Adrenal gland (tissue), 5 donors: ENCODE measurements around the gene FMNL2.

ENCODE experiments used
- POLR2A ChIP-seq, 2 donors: fragments of 450-650 bp; IDR thresholded peaks; one replicate each; pipeline ENCODE4 v1.6.1; 2017; ENCODE audit warnings: antibody characterized with exemption in 2 of 2, mild to moderate bottlenecking in 2 of 2, moderate library complexity in 1 of 2
- TF ChIP-seq, protein P1 (sequence below), 6 experiments: fragments of 450-650 bp in 4 of 6; fragments of 200-600 bp in 2 of 6; sonication (generic) in 1 of 6; IDR thresholded peaks; 1 replicate in 5 of 6; 2 replicates in 1 of 6; pipeline versions ENCODE4 v1.5.1 to v1.8.0; 2016 to 2021; ENCODE audit warnings: antibody characterized with exemption in 6 of 6, mild to moderate bottlenecking in 2 of 6, moderate library complexity in 1 of 6
- donor health status: DM: no; HTN: no; CAD: no.

DNA sequence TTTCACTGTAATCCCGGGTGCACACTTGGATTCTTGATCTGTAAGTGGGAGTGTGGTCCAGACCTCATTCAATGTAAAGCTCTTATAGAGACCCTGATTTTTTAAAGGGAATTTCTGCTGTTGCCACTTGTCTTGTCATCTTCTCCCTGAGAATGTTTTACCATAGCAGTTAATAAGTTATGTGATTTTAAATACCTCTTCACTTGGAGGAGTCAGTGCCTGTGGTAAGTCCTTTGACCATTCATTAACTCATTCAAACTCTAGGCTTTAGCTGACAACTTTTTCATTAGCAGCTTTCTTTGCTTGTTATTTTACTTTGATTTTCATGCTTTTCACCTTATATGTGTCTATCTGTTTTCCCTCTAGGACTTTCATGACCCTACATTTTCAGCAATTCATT, 51.3 kb downstream of the FMNL2 start:
- no peak for TF ChIP-seq POLR2A (IDR thresholded peaks at IDR 0.05)
- TF ChIP-seq, protein P1, sequence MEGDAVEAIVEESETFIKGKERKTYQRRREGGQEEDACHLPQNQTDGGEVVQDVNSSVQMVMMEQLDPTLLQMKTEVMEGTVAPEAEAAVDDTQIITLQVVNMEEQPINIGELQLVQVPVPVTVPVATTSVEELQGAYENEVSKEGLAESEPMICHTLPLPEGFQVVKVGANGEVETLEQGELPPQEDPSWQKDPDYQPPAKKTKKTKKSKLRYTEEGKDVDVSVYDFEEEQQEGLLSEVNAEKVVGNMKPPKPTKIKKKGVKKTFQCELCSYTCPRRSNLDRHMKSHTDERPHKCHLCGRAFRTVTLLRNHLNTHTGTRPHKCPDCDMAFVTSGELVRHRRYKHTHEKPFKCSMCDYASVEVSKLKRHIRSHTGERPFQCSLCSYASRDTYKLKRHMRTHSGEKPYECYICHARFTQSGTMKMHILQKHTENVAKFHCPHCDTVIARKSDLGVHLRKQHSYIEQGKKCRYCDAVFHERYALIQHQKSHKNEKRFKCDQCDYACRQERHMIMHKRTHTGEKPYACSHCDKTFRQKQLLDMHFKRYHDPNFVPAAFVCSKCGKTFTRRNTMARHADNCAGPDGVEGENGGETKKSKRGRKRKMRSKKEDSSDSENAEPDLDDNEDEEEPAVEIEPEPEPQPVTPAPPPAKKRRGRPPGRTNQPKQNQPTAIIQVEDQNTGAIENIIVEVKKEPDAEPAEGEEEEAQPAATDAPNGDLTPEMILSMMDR (IDR thresholded peaks at IDR 0.05): no peak
